Measurements from ENCODE around the gene CDIP1. TPM values are rescaled to one million over a fixed set of nuclear protein-coding genes. Genes with fewer than 3 reads are reported as not detected.

The CDIP1 gene
- total RNA-seq, 1 experiment from 2014 or later, result 49.7 TPM

DNA sequence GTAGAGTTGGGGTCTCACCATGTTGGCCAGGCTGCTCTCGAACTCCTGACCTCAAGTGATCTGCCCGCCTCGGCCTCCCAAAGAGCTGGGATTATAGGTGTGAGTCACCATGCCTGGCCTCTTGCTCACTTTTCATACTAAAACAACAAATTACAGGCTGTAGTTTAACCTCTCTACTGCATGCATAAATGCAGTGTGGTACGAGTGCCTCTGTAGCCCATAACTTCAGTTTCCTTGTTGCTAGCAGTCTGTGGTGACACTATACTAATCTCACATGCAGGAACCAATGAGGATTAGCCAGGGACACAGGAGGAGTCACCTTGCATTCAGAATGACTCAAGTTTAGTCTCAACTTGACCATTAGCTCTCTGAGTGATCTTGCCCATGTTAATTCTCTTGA lies 42.3 kb downstream of the CDIP1 start:
- Histone ChIP-seq H4K20me1 (ENCODE audit: control insufficient read depth, insufficient read depth, insufficient read length) (no peaks in the 10 kb centered on the region), H3K4me2 (ENCODE audit: insufficient read depth, insufficient read length, low read length) (no peak overlapping the region), H2BK12ac (ENCODE audit: insufficient read length, low read depth, low read length) (no peak overlapping the region), H3K9me3 (ENCODE audit: control insufficient read depth, low read depth, low read length) (no peaks in the 10 kb centered on the region), H3K14ac (ENCODE audit: insufficient read depth, low read length) (no peak overlapping the region), H2AFZ (ENCODE audit: low read length) (no peak overlapping the region), H2BK15ac (ENCODE audit: low read depth, low read length) (no peak overlapping the region), H3K27ac (ENCODE audit: insufficient read length, low read depth, low read length) (no peak overlapping the region), H3K79me1 (ENCODE audit: insufficient read depth, low read depth, low read length, poor library complexity, severe bottlenecking) (no peaks in the 10 kb centered on the region), H3T11ph (ENCODE audit: low read length) (no peak overlapping the region), H3K27me3 (ENCODE audit: insufficient read depth, low read length) (no peaks in the 10 kb centered on the region), H3K56ac (ENCODE audit: insufficient read length, low read depth, low read length) (no peak overlapping the region), H2AK5ac (ENCODE audit: insufficient read length, low read length) (no peak overlapping the region), H3K4me1 (ENCODE audit: insufficient read depth, low read length) (no peaks in the 10 kb centered on the region), H2BK20ac (ENCODE audit: low read depth, low read length, poor library complexity, severe bottlenecking) (no peak overlapping the region), H4K5ac (ENCODE audit: insufficient read length, low read depth, low read length) (no peak overlapping the region), H3K23me2 (ENCODE audit: insufficient read length, low read depth, low read length, poor library complexity, severe bottlenecking) (no peaks in the 10 kb centered on the region), H3K9ac (ENCODE audit: extremely low read depth, insufficient read length, low read length) (no peak overlapping the region), H3K18ac (ENCODE audit: insufficient read length, low read depth, low read length) (no peak overlapping the region), H4K91ac (ENCODE audit: insufficient read length, low read depth, low read length) (no peak overlapping the region), H2BK5ac (ENCODE audit: insufficient read length, low read length) (no peak overlapping the region), H3K79me2 (ENCODE audit: insufficient read depth, low read length) (no peaks in the 10 kb centered on the region), H3K4ac (ENCODE audit: low read depth, low read length) (no peak overlapping the region), H4K8ac (replicated peaks; ENCODE audit: insufficient read length, low read depth, low read length) (no peak overlapping the region), H3K23ac (ENCODE audit: insufficient read length, low read depth, low read length) (no peak overlapping the region), H2BK120ac (ENCODE audit: low read depth, low read length, poor library complexity, severe bottlenecking) (no peak overlapping the region)
- WGBS (ENCODE audit: extremely low coverage, insufficient read length, low lambda C conversion rate), result no CpG with 5 or more reads among the region's 4 CpGs
- peaks cover 0 to 3% (median 0%) of the 10 kb centered on the region in 3 experiments; a peak in 2 of 7 replicates for H3K36me3 Mint-ChIP-seq (ENCODE audit: insufficient read depth in 1 of 3, low read depth in 3 of 3)
- no peak overlapping the region; a peak in 1 of 7 replicates for H3K27ac Mint-ChIP-seq
- TF ChIP-seq, protein P1, sequence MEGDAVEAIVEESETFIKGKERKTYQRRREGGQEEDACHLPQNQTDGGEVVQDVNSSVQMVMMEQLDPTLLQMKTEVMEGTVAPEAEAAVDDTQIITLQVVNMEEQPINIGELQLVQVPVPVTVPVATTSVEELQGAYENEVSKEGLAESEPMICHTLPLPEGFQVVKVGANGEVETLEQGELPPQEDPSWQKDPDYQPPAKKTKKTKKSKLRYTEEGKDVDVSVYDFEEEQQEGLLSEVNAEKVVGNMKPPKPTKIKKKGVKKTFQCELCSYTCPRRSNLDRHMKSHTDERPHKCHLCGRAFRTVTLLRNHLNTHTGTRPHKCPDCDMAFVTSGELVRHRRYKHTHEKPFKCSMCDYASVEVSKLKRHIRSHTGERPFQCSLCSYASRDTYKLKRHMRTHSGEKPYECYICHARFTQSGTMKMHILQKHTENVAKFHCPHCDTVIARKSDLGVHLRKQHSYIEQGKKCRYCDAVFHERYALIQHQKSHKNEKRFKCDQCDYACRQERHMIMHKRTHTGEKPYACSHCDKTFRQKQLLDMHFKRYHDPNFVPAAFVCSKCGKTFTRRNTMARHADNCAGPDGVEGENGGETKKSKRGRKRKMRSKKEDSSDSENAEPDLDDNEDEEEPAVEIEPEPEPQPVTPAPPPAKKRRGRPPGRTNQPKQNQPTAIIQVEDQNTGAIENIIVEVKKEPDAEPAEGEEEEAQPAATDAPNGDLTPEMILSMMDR (conservative IDR thresholded peaks at IDR 0.05), result no peak
- H3K27me3 Mint-ChIP-seq (ENCODE audit: low read depth), result no peaks in the 10 kb centered on the region
- peaks cover 13 to 34% of the 10 kb centered on the region in 2 experiments for H3K4me1 Mint-ChIP-seq
- H3K9me3 Mint-ChIP-seq, result no peaks in the 10 kb centered on the region
- no peak overlapping the region for H3K4me3 Mint-ChIP-seq
- DNase-seq, result no peak
